GM20000 (cell line): Measurements from ENCODE around the gene FARP1.

ENCODE experiments used
- DNase-seq: peaks from one replicate; pipeline ENCODE4 v3.0.0; 2012; ENCODE audit warnings: low spot score
- CTCF ChIP-seq: IDR thresholded peaks from 2 replicates; pipeline ENCODE4 v1.5.1; 2012; ENCODE audit warnings: mild to moderate bottlenecking, control low read depth; ENCODE audit errors: extremely low read depth, missing control alignments

The FARP1 gene

GRCh38 chr13:98471934-98472333, 329.0 kb downstream of the FARP1 start:
- TF ChIP-seq CTCF = no peak

GRCh38 chr13:98473135-98473787, 330.4 kb downstream of the FARP1 start:
- DNase-seq = no peak
- no peak for TF ChIP-seq CTCF

More at GRCh38 chr13:98471934-98472333, 329.0 kb downstream of the FARP1 start:
- DNase-seq = no peak

GRCh38 chr13:98473788-98474144, 330.9 kb downstream of the FARP1 start:
- no peak for TF ChIP-seq CTCF
- DNase-seq = no peak

- no peak for DNase-seq
These were observed 331.4 kb downstream of the FARP1 start for GRCh38 chr13:98474292-98474691.

GRCh38 chr13:98474761-98475160, 331.9 kb downstream of the FARP1 start:
- DNase-seq = no peak

More at GRCh38 chr13:98474292-98474691, 331.4 kb downstream of the FARP1 start:
- TF ChIP-seq CTCF = no peak

GRCh38 chr13:98475522-98475921, 332.6 kb downstream of the FARP1 start:
- no peak for DNase-seq
- TF ChIP-seq CTCF = no peak

More at GRCh38 chr13:98474761-98475160, 331.9 kb downstream of the FARP1 start:
- no peak for TF ChIP-seq CTCF

- DNase-seq = peak; percentile 73
- TF ChIP-seq CTCF = no peak
These were observed 333.2 kb downstream of the FARP1 start for GRCh38 chr13:98476106-98476505.
